CD14-positive monocyte (primary cell): ENCODE results near the gene AGRP. TPM values are rescaled to one million over a fixed set of nuclear protein-coding genes. Genes with fewer than 3 reads are reported as not detected.

Experiments
- DNase-seq, 3 donors: peaks; one replicate each; pipeline ENCODE4 v3.0.0-alpha.2; 2011 to 2022
- H2AFZ ChIP-seq: 2 replicates; pipeline ENCODE4 v1.6.0; 2012; ENCODE audit warnings: mild to moderate bottlenecking, low read depth, low read length, inconsistent platforms; ENCODE audit not compliant: insufficient read depth, poor library complexity, severe bottlenecking
- H3K27ac ChIP-seq, 2 donors: 1 replicate in 1 of 2; 2 replicates in 1 of 2; pipeline ENCODE4 v1.5.1; 2012 to 2013; ENCODE audit warnings: low read length in 2 of 2, control low read depth in 1 of 2, inconsistent platforms in 1 of 2, low read depth in 1 of 2, mild to moderate bottlenecking in 1 of 2
- H3K27me3 ChIP-seq, 2 donors: one replicate each; pipeline versions ENCODE4 v1.6.0 to v1.6.1; 2011 to 2013; ENCODE audit warnings: low read length in 2 of 2; ENCODE audit not compliant: control insufficient read depth in 2 of 2, insufficient read depth in 2 of 2
- H3K36me3 ChIP-seq, 2 donors: replicated peaks in 1 of 2; 1 replicate in 1 of 2; 2 replicates in 1 of 2; pipeline versions ENCODE4 v1.5.1 to v1.6.1; 2012 to 2013; ENCODE audit warnings: low read length in 2 of 2, control low read depth in 1 of 2, inconsistent platforms in 1 of 2, mild to moderate bottlenecking in 1 of 2; ENCODE audit not compliant: insufficient read depth in 2 of 2, control insufficient read depth in 1 of 2
- H3K4me1 ChIP-seq, 2 donors: 1 replicate in 1 of 2; 2 replicates in 1 of 2; pipeline versions ENCODE4 v1.5.1 to v1.6.1; 2012 to 2013; ENCODE audit warnings: low read length in 2 of 2, control low read depth in 1 of 2, inconsistent platforms in 1 of 2, mild to moderate bottlenecking in 1 of 2, moderate library complexity in 1 of 2; ENCODE audit not compliant: insufficient read depth in 2 of 2, control insufficient read depth in 1 of 2
- H3K4me2 ChIP-seq: replicated peaks from 2 replicates; pipeline ENCODE3; 2012; ENCODE audit warnings: low read length, moderate library complexity, mild to moderate bottlenecking; ENCODE audit not compliant: poor library complexity, severe bottlenecking; ENCODE audit errors: extremely low read depth
- H3K4me3 ChIP-seq, 3 experiments: fragments of 200-600 bp in 1 of 3; sonication (generic) in 1 of 3; replicated peaks in 1 of 3; 1 replicate in 2 of 3; 2 replicates in 1 of 3; pipeline ENCODE4 v1.5.1; 2011 to 2013; ENCODE audit warnings: low read length in 3 of 3, mild to moderate bottlenecking in 3 of 3, control low read depth in 2 of 3, low read depth in 2 of 3, inconsistent platforms in 1 of 3, moderate library complexity in 1 of 3
- H3K79me2 ChIP-seq: 2 replicates; pipeline ENCODE4 v1.6.0; 2012; ENCODE audit warnings: mild to moderate bottlenecking, control low read depth, inconsistent platforms, low read length, moderate library complexity; ENCODE audit not compliant: insufficient read depth
- H3K9ac ChIP-seq: 2 replicates; pipeline ENCODE4 v1.6.0; 2017; ENCODE audit warnings: low read length, mild to moderate bottlenecking; ENCODE audit not compliant: insufficient read depth, poor library complexity, severe bottlenecking
- H3K9me3 ChIP-seq, 2 donors: replicated peaks in 1 of 2; 1 replicate in 1 of 2; 2 replicates in 1 of 2; pipeline versions ENCODE4 v1.5.1 to v1.6.1; 2012 to 2013; ENCODE audit warnings: low read length in 2 of 2, control low read depth in 1 of 2; ENCODE audit not compliant: control insufficient read depth in 1 of 2, insufficient read depth in 1 of 2
- H4K20me1 ChIP-seq: 2 replicates; pipeline ENCODE4 v1.6.0; 2012; ENCODE audit warnings: mild to moderate bottlenecking, low read length, control low read depth, moderate library complexity; ENCODE audit not compliant: insufficient read depth
- H3K27ac Mint-ChIP-seq, 7 donors: one replicate each; pipeline ENCODE4 v1.8.0; 2020; ENCODE audit warnings: mild to moderate bottlenecking in 7 of 7, mixed read lengths in 7 of 7, moderate library complexity in 6 of 7, inconsistent platforms in 2 of 7
- H3K27me3 Mint-ChIP-seq, 3 donors: one replicate each; pipeline ENCODE4 v1.8.0; 2021 to 2022; ENCODE audit warnings: low read depth in 3 of 3, mild to moderate bottlenecking in 3 of 3, mixed read lengths in 3 of 3, moderate library complexity in 3 of 3, inconsistent platforms in 1 of 3
- H3K36me3 Mint-ChIP-seq, 2 donors: one replicate each; pipeline ENCODE4 v1.8.0; 2020; ENCODE audit warnings: mixed read lengths in 2 of 2, inconsistent platforms in 1 of 2, mild to moderate bottlenecking in 1 of 2
- H3K4me1 Mint-ChIP-seq: one replicate; pipeline ENCODE4 v1.8.0; 2020; ENCODE audit warnings: mild to moderate bottlenecking, mixed read lengths
- H3K4me3 Mint-ChIP-seq, 2 donors: one replicate each; pipeline ENCODE4 v1.8.0; 2020; ENCODE audit warnings: mild to moderate bottlenecking in 2 of 2, mixed read lengths in 2 of 2, moderate library complexity in 1 of 2
- H3K9me3 Mint-ChIP-seq, 7 donors: one replicate each; pipeline ENCODE4 v1.8.0; 2020 to 2022; ENCODE audit warnings: mixed read lengths in 7 of 7, mild to moderate bottlenecking in 6 of 7, moderate library complexity in 6 of 7, inconsistent platforms in 2 of 7
- WGBS: methylation state at CpG from one replicate; pipeline ENCODE4 v1.1.5; 2013; ENCODE audit warnings: missing lambda C conversion rate; ENCODE audit not compliant: insufficient coverage; 5-methylcytosine and 5-hydroxymethylcytosine counted together
- intact Hi-C, 2 donors: fragments of 100-400 bp; cut with micrococcal nuclease; formaldehyde crosslinking; loops; one replicate each; pipeline versions ENCODE4 v1.15.0 to v1.15.1; 2023
- polyA plus RNA-seq, 3 donors: library from polyadenylated mRNA; depleted of rRNA in 1 of 3; unstranded in 2 of 3; stranded (reverse) in 1 of 3; fragments of 300-500 nt in 2 of 3; fragments of >200 nt in 1 of 3; fragmentation: Illumina TruSeq in 2 of 3; gene quantifications; 1 replicate in 2 of 3; 2 replicates in 1 of 3; pipeline ENCODE4 v1.2.3, GENCODE V29; 2012 to 2021
- TF ChIP-seq, protein P1 (sequence below): fragments of 200-600 bp; IDR thresholded peaks from one replicate; pipeline ENCODE4 v1.8.0; 2022; ENCODE audit warnings: antibody characterized with exemption, mild to moderate bottlenecking

The AGRP gene
- polyA plus RNA-seq, 3 donors = 0.32 to 0.54 TPM; not detected in 1

- Mint-ChIP-seq H3K27ac (peak overlapping the region in 1 of 7 donors; percentile 44), H3K4me3 (no peak overlapping the region), H3K4me1 (no peaks in the 10 kb centered on the region), H3K9me3 (peaks cover 0 to 3% (median 0%) of the 10 kb centered on the region in 7 donors), H3K36me3 (peaks cover 65 to 98% of the 10 kb centered on the region in 2 donors), H3K27me3 (peaks cover 0 to 1% (median 0%) of the 10 kb centered on the region in 3 donors)
- no peak for DNase-seq
- peaks cover 100% of the 10 kb centered on the region for H4K20me1 ChIP-seq
- 90% methylated on average over 4 of the region's 6 CpGs for WGBS
- peaks cover 55% of the 10 kb centered on the region for H3K79me2 ChIP-seq
- H3K9ac ChIP-seq = no peak overlapping the region
- no peak overlapping the region for H3K4me3 ChIP-seq
- H3K36me3 ChIP-seq = peaks cover 96 to 100% of the 10 kb centered on the region in 2 donors
- no peaks in the 10 kb centered on the region for H3K27me3 ChIP-seq
- H3K9me3 ChIP-seq = no peaks in the 10 kb centered on the region
- intact Hi-C loops = no loop called here
- no peak overlapping the region for H3K4me2 ChIP-seq
- H2AFZ ChIP-seq = no peak overlapping the region
- H3K27ac ChIP-seq = no peak overlapping the region
- TF ChIP-seq, protein P1, sequence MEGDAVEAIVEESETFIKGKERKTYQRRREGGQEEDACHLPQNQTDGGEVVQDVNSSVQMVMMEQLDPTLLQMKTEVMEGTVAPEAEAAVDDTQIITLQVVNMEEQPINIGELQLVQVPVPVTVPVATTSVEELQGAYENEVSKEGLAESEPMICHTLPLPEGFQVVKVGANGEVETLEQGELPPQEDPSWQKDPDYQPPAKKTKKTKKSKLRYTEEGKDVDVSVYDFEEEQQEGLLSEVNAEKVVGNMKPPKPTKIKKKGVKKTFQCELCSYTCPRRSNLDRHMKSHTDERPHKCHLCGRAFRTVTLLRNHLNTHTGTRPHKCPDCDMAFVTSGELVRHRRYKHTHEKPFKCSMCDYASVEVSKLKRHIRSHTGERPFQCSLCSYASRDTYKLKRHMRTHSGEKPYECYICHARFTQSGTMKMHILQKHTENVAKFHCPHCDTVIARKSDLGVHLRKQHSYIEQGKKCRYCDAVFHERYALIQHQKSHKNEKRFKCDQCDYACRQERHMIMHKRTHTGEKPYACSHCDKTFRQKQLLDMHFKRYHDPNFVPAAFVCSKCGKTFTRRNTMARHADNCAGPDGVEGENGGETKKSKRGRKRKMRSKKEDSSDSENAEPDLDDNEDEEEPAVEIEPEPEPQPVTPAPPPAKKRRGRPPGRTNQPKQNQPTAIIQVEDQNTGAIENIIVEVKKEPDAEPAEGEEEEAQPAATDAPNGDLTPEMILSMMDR = no peak
- H3K4me1 ChIP-seq = no peaks in the 10 kb centered on the region
These were observed 40.1 kb downstream of the AGRP start for GRCh38 chr16:67443265-67443664.

- Histone ChIP-seq H4K20me1 (peaks cover 100% of the 10 kb centered on the region), H2AFZ (no peak overlapping the region), H3K4me2 (no peak overlapping the region), H3K9me3 (no peaks in the 10 kb centered on the region), H3K27me3 (no peaks in the 10 kb centered on the region), H3K36me3 (peaks cover 98 to 100% of the 10 kb centered on the region in 2 donors), H3K4me1 (no peaks in the 10 kb centered on the region), H3K4me3 (no peak overlapping the region), H3K79me2 (peaks cover 49% of the 10 kb centered on the region), H3K27ac (no peak overlapping the region), H3K9ac (no peak overlapping the region)
- Mint-ChIP-seq H3K4me1 (peaks cover under 1% of the 10 kb centered on the region), H3K27ac (peak overlapping the region in 1 of 7 donors; percentile 20), H3K9me3 (peaks cover 0 to 3% (median 0%) of the 10 kb centered on the region in 7 donors), H3K27me3 (peaks cover 0 to 1% (median 0%) of the 10 kb centered on the region in 3 donors), H3K4me3 (no peak overlapping the region), H3K36me3 (peaks cover 71 to 98% of the 10 kb centered on the region in 2 donors)
- DNase-seq = no peak
- WGBS = 98% methylated on average over 10 of the region's 13 CpGs
- intact Hi-C loops = no loop called here
- TF ChIP-seq, protein P1 = no peak
These were observed 40.6 kb downstream of the AGRP start for GRCh38 chr16:67442581-67443255.
